ENCODE measurements around the gene MYO1E.

DNA sequence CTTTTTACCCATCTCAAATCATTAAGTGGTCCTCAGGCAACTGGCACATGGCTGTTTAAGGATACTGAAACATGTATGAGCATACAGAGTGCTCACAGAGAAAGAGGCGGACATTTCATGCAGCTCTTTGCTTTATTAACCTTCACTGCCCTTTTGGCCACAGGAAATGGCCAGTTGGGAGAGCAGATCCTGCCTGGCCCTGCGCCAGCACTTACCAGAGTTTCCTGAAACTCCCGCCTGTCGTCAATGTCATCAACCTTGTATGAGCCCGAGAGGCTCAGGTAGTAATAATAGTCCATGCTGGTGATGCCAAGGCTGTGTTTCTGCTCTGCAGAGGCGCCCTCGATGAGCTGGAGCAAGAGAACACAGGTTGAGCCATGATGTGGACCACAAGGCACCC, 148.2 kb downstream of the MYO1E start:
- TF ChIP-seq, protein P1, sequence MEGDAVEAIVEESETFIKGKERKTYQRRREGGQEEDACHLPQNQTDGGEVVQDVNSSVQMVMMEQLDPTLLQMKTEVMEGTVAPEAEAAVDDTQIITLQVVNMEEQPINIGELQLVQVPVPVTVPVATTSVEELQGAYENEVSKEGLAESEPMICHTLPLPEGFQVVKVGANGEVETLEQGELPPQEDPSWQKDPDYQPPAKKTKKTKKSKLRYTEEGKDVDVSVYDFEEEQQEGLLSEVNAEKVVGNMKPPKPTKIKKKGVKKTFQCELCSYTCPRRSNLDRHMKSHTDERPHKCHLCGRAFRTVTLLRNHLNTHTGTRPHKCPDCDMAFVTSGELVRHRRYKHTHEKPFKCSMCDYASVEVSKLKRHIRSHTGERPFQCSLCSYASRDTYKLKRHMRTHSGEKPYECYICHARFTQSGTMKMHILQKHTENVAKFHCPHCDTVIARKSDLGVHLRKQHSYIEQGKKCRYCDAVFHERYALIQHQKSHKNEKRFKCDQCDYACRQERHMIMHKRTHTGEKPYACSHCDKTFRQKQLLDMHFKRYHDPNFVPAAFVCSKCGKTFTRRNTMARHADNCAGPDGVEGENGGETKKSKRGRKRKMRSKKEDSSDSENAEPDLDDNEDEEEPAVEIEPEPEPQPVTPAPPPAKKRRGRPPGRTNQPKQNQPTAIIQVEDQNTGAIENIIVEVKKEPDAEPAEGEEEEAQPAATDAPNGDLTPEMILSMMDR (IDR thresholded peaks at IDR 0.05; ENCODE audit: low read depth, low read length, poor library complexity, severe bottlenecking), result no peak
- no peak for TF ChIP-seq EZH2phosphoT487 (IDR thresholded peaks at IDR 0.05; ENCODE audit: borderline replicate concordance, low read length)
